ENCODE results near the gene CYLC2. TPM values are rescaled to one million over a fixed set of nuclear protein-coding genes. Genes with fewer than 3 reads are reported as not detected.

The CYLC2 gene
- total and polyA plus RNA-seq, 2 of the 8 experiments (the other 6 are each of a cell fraction or from before 2014, with no cell fraction given) = not detected

- Histone ChIP-seq H3K4me2 (ENCODE audit: insufficient read depth in 1 of 2, low read depth in 2 of 2, low read length in 2 of 2) (no peak overlapping the region), H3K79me1 (ENCODE audit: low read depth, low read length) (no peaks in the 10 kb centered on the region), H2BK120ac (replicated peaks; ENCODE audit: low read depth, low read length) (no peak overlapping the region), H4K5ac (ENCODE audit: insufficient read length, low read depth, low read length) (no peak overlapping the region), H4K91ac (replicated peaks; ENCODE audit: insufficient read length, low read length) (no peak overlapping the region), H2BK5ac (ENCODE audit: low read depth, low read length) (no peak overlapping the region), H2AFZ (ENCODE audit: low read length) (no peak overlapping the region), H4K8ac (ENCODE audit: extremely low read depth, insufficient read depth, low read length) (no peak overlapping the region), H3K23me2 (ENCODE audit: low read depth, low read length) (no peaks in the 10 kb centered on the region), H3K27me3 (replicated peaks in 1 of 4; ENCODE audit: control insufficient read depth in 3 of 4, extremely low read depth in 1 of 4, insufficient read depth in 3 of 4, low read length in 3 of 4) (no peaks in the 10 kb centered on the region), H3K18ac (ENCODE audit: extremely low read depth, low read length) (no peak overlapping the region), H3K23ac (ENCODE audit: insufficient read length) (no peak overlapping the region), H2BK20ac (ENCODE audit: low read length) (no peak overlapping the region), H2BK12ac (ENCODE audit: low read depth, low read length) (no peak overlapping the region), H3K9me3 (ENCODE audit: insufficient read depth in 2 of 2, low read depth in 1 of 2, low read length in 1 of 2) (peaks cover 0 to 3% of the 10 kb centered on the region in 2 experiments; a peak in 1 of 4 replicates), H3K14ac (ENCODE audit: insufficient read length) (no peak overlapping the region), H3K4me3 (ENCODE audit: extremely low read depth in 1 of 4, insufficient read depth in 2 of 4, low read depth in 3 of 4, low read length in 4 of 4) (no peak overlapping the region), H4K20me1 (replicated peaks in 1 of 2; ENCODE audit: control insufficient read depth in 1 of 2, insufficient read depth in 2 of 2, low read length in 2 of 2) (no peaks in the 10 kb centered on the region), H3K36me3 (ENCODE audit: control insufficient read depth in 2 of 4, insufficient read depth in 4 of 4, low read length in 3 of 4) (no peaks in the 10 kb centered on the region), H3K4me1 (replicated peaks in 1 of 4; ENCODE audit: control insufficient read depth in 3 of 4, insufficient read depth in 4 of 4, low read length in 3 of 4) (no peaks in the 10 kb centered on the region), H3K27ac (ENCODE audit: low read depth, low read length) (no peak overlapping the region), H3K4ac (replicated peaks; ENCODE audit: insufficient read length, low read depth, low read length) (no peak overlapping the region), H3K9ac (replicated peaks in 1 of 4; ENCODE audit: extremely low read depth in 1 of 4, low read depth in 3 of 4, low read length in 3 of 4) (no peak overlapping the region), H2BK15ac (ENCODE audit: low read length) (no peak overlapping the region), H3K79me2 (ENCODE audit: control insufficient read depth in 1 of 2, insufficient read depth in 2 of 2, low read length in 2 of 2) (no peaks in the 10 kb centered on the region), H3K56ac (replicated peaks; ENCODE audit: insufficient read length, low read depth, low read length) (no peak overlapping the region), H2AK5ac (ENCODE audit: low read depth, low read length) (no peak overlapping the region)
- ChIA-PET CTCF (ENCODE audit: partially characterized antibody) (no interaction called here), POLR2A (ENCODE audit: partially characterized antibody) (no interaction called here)
- WGBS, 2 experiments (ENCODE audit: extremely low coverage in 1 of 2, insufficient coverage in 1 of 2, insufficient read length in 1 of 2, insufficient replicate concordance in 2 of 2, low coverage in 1 of 2, low lambda C conversion rate in 2 of 2, missing lambda C conversion rate in 1 of 2) = 100% methylated on average over 1 of the region's 1 CpG; no CpG with 5 or more reads in 1 of the 2 experiments
- no peak for TF ChIP-seq HDAC2 (IDR thresholded peaks at IDR 0.05; ENCODE audit: borderline replicate concordance in 1 of 2, low read depth in 2 of 2, low read length in 2 of 2)
- no peak for TF ChIP-seq TAF1 (IDR thresholded peaks at IDR 0.05; ENCODE audit: low read depth, low read length)
- no peak for TF ChIP-seq POU5F1 (IDR thresholded peaks at IDR 0.05; ENCODE audit: low read depth, low read length)
- TF ChIP-seq, protein P1, sequence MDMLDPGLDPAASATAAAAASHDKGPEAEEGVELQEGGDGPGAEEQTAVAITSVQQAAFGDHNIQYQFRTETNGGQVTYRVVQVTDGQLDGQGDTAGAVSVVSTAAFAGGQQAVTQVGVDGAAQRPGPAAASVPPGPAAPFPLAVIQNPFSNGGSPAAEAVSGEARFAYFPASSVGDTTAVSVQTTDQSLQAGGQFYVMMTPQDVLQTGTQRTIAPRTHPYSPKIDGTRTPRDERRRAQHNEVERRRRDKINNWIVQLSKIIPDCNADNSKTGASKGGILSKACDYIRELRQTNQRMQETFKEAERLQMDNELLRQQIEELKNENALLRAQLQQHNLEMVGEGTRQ (IDR thresholded peaks at IDR 0.05; ENCODE audit: low read length) = no peak
- TF ChIP-seq CBX5 (IDR thresholded peaks at IDR 0.05; ENCODE audit: low read depth, low read length) = no peak
- no peak for TF ChIP-seq TCF12 (IDR thresholded peaks at IDR 0.05; ENCODE audit: low read depth, low read length)
- no peak for TF ChIP-seq SUZ12 (IDR thresholded peaks at IDR 0.05; ENCODE audit: low read length)
- TF ChIP-seq SRF (IDR thresholded peaks at IDR 0.05; ENCODE audit: low read depth, low read length) = no peak
- TF ChIP-seq SP2 (IDR thresholded peaks at IDR 0.05; ENCODE audit: low read length) = no peak
- no peak for TF ChIP-seq NRF1 (IDR thresholded peaks at IDR 0.05; ENCODE audit: low read depth, low read length)
- TF ChIP-seq MAFK (IDR thresholded peaks at IDR 0.05; ENCODE audit: low read depth, low read length) = no peak
- no peak for TF ChIP-seq TAF7 (optimal IDR thresholded peaks at IDR 0.05; ENCODE audit: borderline replicate concordance, low read depth, low read length)
- TF ChIP-seq ASH2L (IDR thresholded peaks at IDR 0.05; ENCODE audit: low read length) = no peak
- TF ChIP-seq RXRA (IDR thresholded peaks at IDR 0.05; ENCODE audit: insufficient read depth, low read depth, low read length) = no peak
- no peak for FAIRE-seq
- DNase-seq (ENCODE audit: low read depth in 1 of 2, low spot score in 2 of 2) = no peak
These were observed 20.6 kb upstream of the CYLC2 start for GRCh38 chr9:102974530-102974929.
